Activated B cell treated with CpG ODN at 0.5 μM for 24 hours (primary cell): ENCODE data around the gene PML. TPM values are rescaled to one million over a fixed set of nuclear protein-coding genes. Genes with fewer than 3 reads are reported as not detected.

Experiments
- ATAC-seq: fragments of 200-7000 bp; cut with Tn5 transposase; one replicate; pipeline ENCODE4 v1.10.0; 2021; ENCODE audit warnings: low read depth, mild to moderate bottlenecking, moderate library complexity
- CTCF ChIA-PET: fragments of 350-600 bp; sonication (Branson Sonifier 250); formaldehyde crosslinking; loops from one replicate; lab custom pipeline; 2021; ENCODE audit warnings: antibody characterized with exemption; lab: Charles Lee
- POLR2A ChIA-PET: fragments of 350-600 bp; sonication (Branson Sonifier 250); formaldehyde crosslinking; loops from one replicate; lab custom pipeline; 2021; ENCODE audit warnings: antibody characterized with exemption; lab: Charles Lee
- DNase-seq: peaks from one replicate; pipeline ENCODE4 v3.0.0; 2022
- H3K27ac Mint-ChIP-seq: one replicate; pipeline ENCODE4 v1.8.0; 2020; ENCODE audit warnings: mixed read lengths
- H3K27me3 Mint-ChIP-seq: one replicate; pipeline ENCODE4 v1.8.0; 2021; ENCODE audit warnings: mixed read lengths
- H3K36me3 Mint-ChIP-seq: one replicate; pipeline ENCODE4 v1.8.0; 2021; ENCODE audit warnings: low read depth, mixed read lengths
- H3K4me1 Mint-ChIP-seq: one replicate; pipeline ENCODE4 v1.8.0; 2021; ENCODE audit warnings: mixed read lengths
- H3K4me3 Mint-ChIP-seq: one replicate; pipeline ENCODE4 v1.8.0; 2020; ENCODE audit warnings: mild to moderate bottlenecking, mixed read lengths
- H3K9me3 Mint-ChIP-seq: one replicate; pipeline ENCODE4 v1.8.0; 2020; ENCODE audit warnings: mixed read lengths
- CTCF ChIP-seq: fragments of 200-600 bp; IDR thresholded peaks from one replicate; pipeline ENCODE4 v1.8.0; 2022; ENCODE audit warnings: antibody characterized with exemption, mild to moderate bottlenecking
- intact Hi-C: fragments of 100-400 bp; cut with micrococcal nuclease; formaldehyde crosslinking; loops from one replicate; pipeline ENCODE4 v1.15.1; 2024
- total RNA-seq: library from RNA; stranded (reverse); gene quantifications from 2 replicates; pipeline ENCODE4 v1.2.3, GENCODE V29; 2022

The PML gene
- total RNA-seq, 1 donor from 2014 or later = 62.4 TPM

GRCh38 chr15:74041311-74041756 is 46.8 kb downstream of the PML start:
- no peak overlapping the region for H3K4me3 Mint-ChIP-seq
- no peaks in the 10 kb centered on the region for H3K4me1 Mint-ChIP-seq
- TF ChIP-seq CTCF = no peak
- H3K36me3 Mint-ChIP-seq = peaks cover 45% of the 10 kb centered on the region
- H3K27me3 Mint-ChIP-seq = no peaks in the 10 kb centered on the region
- H3K27ac Mint-ChIP-seq = no peak overlapping the region
- ATAC-seq (no peak), DNase-seq (no peak)
- intact Hi-C loops = no loop called here
- ChIA-PET CTCF (interaction anchor here (1.4 kb wide), 1 partner anchor 8 kb away, joined by 3 read pairs; no protein-coding TSS in a partner anchor), POLR2A (no interaction called here)
- H3K9me3 Mint-ChIP-seq = no peaks in the 10 kb centered on the region

- no peaks in the 10 kb centered on the region for H3K4me1 Mint-ChIP-seq
- no peak overlapping the region for H3K4me3 Mint-ChIP-seq
- TF ChIP-seq CTCF = no peak
- no peak for ATAC-seq
- peaks cover 39% of the 10 kb centered on the region for H3K36me3 Mint-ChIP-seq
- H3K27me3 Mint-ChIP-seq = no peaks in the 10 kb centered on the region
- intact Hi-C loops = no loop called here
- CTCF ChIA-PET = interaction anchor here (1.4 kb wide), 1 partner anchor 8 kb away, joined by 3 read pairs; no protein-coding TSS in a partner anchor
- no peak for DNase-seq
- H3K27ac Mint-ChIP-seq = no peak overlapping the region
- POLR2A ChIA-PET = no interaction called here
- H3K9me3 Mint-ChIP-seq = no peaks in the 10 kb centered on the region
Measured at GRCh38 chr15:74041777-74042435, 47.4 kb downstream of the PML start.

DNA sequence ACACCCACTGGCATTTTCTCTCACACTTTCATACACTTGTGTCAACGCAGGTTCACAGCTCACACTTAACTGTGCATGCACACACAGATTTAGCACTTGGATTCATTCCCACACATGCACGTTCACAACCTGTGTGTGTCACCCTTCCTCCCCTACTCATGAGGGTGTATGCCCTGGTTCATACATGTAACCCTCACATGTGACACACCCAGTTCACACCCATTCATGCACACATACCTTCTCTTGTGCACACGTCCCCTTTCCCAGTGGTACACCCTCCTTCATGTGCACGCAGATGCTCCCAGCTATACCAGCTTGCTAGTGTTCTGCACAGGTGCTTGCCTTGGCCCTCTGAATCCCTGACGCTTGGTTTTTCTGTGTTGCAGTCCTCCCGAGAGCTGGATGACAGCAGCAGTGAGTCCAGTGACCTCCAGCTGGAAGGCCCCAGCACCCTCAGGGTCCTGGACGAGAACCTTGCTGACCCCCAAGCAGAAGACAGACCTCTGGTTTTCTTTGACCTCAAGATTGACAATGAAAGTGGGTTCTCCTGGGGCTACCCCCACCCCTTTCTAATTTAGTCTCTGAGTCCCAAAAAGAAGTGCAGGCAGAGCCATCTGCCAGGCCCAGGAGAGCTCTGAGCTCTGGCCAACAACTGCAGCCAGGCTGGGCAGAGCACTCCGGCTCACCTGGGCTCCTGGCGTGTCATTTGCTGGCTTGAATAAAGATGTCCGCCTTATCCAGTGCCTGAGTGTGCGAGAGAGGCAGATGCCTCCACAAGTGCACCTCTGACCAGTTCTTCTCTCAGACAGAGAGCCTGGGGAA is 48.3 kb downstream of the PML start:
- ATAC-seq = no peak
- ChIA-PET CTCF (no interaction called here), POLR2A (no interaction called here)
- intact Hi-C loops = no loop called here
- Mint-ChIP-seq H3K27me3 (no peaks in the 10 kb centered on the region), H3K4me1 (peaks cover 2% of the 10 kb centered on the region), H3K4me3 (no peak overlapping the region), H3K27ac (no peak overlapping the region), H3K9me3 (no peaks in the 10 kb centered on the region), H3K36me3 (peaks cover 30% of the 10 kb centered on the region)
- DNase-seq = no peak
- no peak for TF ChIP-seq CTCF

DNA sequence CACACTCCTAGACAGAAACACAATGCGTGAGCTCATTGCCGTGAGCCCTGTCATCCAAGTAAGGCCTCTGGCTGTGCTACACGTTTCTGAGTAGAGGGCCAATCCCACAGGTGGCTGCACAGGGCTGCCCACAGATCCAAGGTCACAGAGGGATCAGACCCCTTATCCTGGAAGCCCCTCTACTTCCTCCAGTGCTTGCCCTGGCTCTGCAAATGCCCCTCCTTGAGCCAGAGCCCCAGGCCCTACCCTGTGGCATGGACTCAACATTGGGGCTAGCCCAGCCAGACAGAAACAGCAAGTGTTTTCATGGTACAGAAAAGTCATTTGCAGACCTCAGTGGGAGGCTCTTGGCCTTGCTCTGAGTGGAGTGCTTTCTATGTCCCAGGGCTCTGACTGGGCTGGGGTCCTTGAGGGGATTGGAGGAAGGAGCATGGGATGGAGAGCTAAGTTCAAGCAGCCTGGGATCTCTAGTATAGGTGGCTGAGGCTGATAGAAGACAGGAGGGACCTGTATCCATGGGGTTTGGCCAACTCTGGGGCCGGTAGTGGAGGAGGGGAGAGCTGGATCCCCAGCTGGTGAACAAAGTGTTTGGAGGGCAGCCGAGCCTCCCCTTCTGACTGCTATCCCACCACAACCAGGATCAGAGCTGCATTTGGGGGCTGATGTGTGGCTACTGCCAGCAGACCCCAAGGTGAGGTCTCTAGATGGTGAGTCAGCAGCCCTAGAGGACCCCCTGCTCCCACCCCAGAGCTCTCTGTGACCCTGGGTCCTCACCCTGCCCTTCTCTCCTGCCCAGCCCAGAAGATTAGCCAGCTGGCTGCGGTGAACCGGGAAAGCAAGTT is 49.1 kb downstream of the PML start:
- ATAC-seq = no peak
- ChIA-PET CTCF (interaction anchor here (1.5 kb wide), 2 partner anchors 10 to 71 kb away, joined by 6 read pairs; no protein-coding TSS in a partner anchor), POLR2A (no interaction called here)
- no peaks in the 10 kb centered on the region for H3K9me3 Mint-ChIP-seq
- no peak for DNase-seq
- H3K27me3 Mint-ChIP-seq = no peaks in the 10 kb centered on the region
- H3K27ac Mint-ChIP-seq = no peak overlapping the region
- no peak overlapping the region for H3K4me3 Mint-ChIP-seq
- peaks cover 9% of the 10 kb centered on the region for H3K4me1 Mint-ChIP-seq
- no peak for TF ChIP-seq CTCF
- intact Hi-C loops = no loop called here
- H3K36me3 Mint-ChIP-seq = peaks cover 26% of the 10 kb centered on the region
